ENCODE measurements around the gene CENPU. TPM values are rescaled to one million over a fixed set of nuclear protein-coding genes. Genes with fewer than 3 reads are reported as not detected.

CENPU gene
- total RNA-seq, 2 donors from 2014 or later: 0.85 to 1.1 TPM

- Histone ChIP-seq H3K36me3 (no peaks in the 10 kb centered on the region), H3K9me3 (no peaks in the 10 kb centered on the region), H3K27ac (no peak overlapping the region), H3K4me1 (peaks cover 0 to 4% of the 10 kb centered on the region in 2 donors), H3K27me3 (no peaks in the 10 kb centered on the region), H3K4me3 (no peak overlapping the region)
- DNase-seq (ENCODE audit: low spot score): no peak
- TF ChIP-seq CTCF (IDR thresholded peaks at IDR 0.05): no peak
These were observed 40.8 kb downstream of the CENPU start for GRCh38 chr4:184693056-184693455.

- DNase-seq (ENCODE audit: low spot score): no peak
- no peak for TF ChIP-seq CTCF (IDR thresholded peaks at IDR 0.05)
- H3K27ac ChIP-seq: no peak overlapping the region
- H3K9me3 ChIP-seq: no peaks in the 10 kb centered on the region
- peaks cover 0 to 6% of the 10 kb centered on the region in 2 donors for H3K4me1 ChIP-seq
- no peak overlapping the region for H3K4me3 ChIP-seq
- no peaks in the 10 kb centered on the region for H3K36me3 ChIP-seq
- no peaks in the 10 kb centered on the region for H3K27me3 ChIP-seq
These were observed 44.2 kb downstream of the CENPU start for GRCh38 chr4:184689681-184690080.

GRCh38 chr4:184688447-184688846 lies 45.4 kb downstream of the CENPU start:
- Histone ChIP-seq H3K27me3 (no peaks in the 10 kb centered on the region), H3K27ac (no peak overlapping the region), H3K4me1 (peaks cover 0 to 9% of the 10 kb centered on the region in 2 donors), H3K36me3 (no peaks in the 10 kb centered on the region), H3K9me3 (no peaks in the 10 kb centered on the region), H3K4me3 (no peak overlapping the region)
- TF ChIP-seq CTCF (IDR thresholded peaks at IDR 0.05): no peak
- no peak for DNase-seq (ENCODE audit: low spot score)

- H3K4me3 ChIP-seq: no peak overlapping the region
- DNase-seq (ENCODE audit: low spot score): no peak
- no peaks in the 10 kb centered on the region for H3K9me3 ChIP-seq
- no peaks in the 10 kb centered on the region for H3K36me3 ChIP-seq
- H3K27ac ChIP-seq: no peak overlapping the region
- no peak for TF ChIP-seq CTCF (IDR thresholded peaks at IDR 0.05)
- peaks cover 0 to 9% of the 10 kb centered on the region in 2 donors for H3K4me1 ChIP-seq
- H3K27me3 ChIP-seq: no peaks in the 10 kb centered on the region
These were observed 45.9 kb downstream of the CENPU start for GRCh38 chr4:184688005-184688404.

- peaks cover 0 to 9% of the 10 kb centered on the region in 2 donors for H3K4me1 ChIP-seq
- TF ChIP-seq CTCF (IDR thresholded peaks at IDR 0.05): no peak
- no peaks in the 10 kb centered on the region for H3K9me3 ChIP-seq
- no peaks in the 10 kb centered on the region for H3K27me3 ChIP-seq
- no peak for DNase-seq (ENCODE audit: low spot score)
- H3K27ac ChIP-seq: peak overlapping the region; percentile 5 to 15
- H3K4me3 ChIP-seq: no peak overlapping the region
- no peaks in the 10 kb centered on the region for H3K36me3 ChIP-seq
These were observed 49.3 kb downstream of the CENPU start for GRCh38 chr4:184684491-184685189.

- no peaks in the 10 kb centered on the region for H3K27me3 ChIP-seq
- DNase-seq (ENCODE audit: low spot score): no peak
- H3K36me3 ChIP-seq: no peaks in the 10 kb centered on the region
These were observed 52.0 kb downstream of the CENPU start for GRCh38 chr4:184681916-184682315.

More at GRCh38 chr4:184681916-184682315, 52.0 kb downstream of the CENPU start:
- no peak for TF ChIP-seq CTCF (IDR thresholded peaks at IDR 0.05)
- Histone ChIP-seq H3K9me3 (no peaks in the 10 kb centered on the region), H3K27ac (no peak overlapping the region), H3K4me1 (peaks cover 0 to 9% of the 10 kb centered on the region in 2 donors), H3K4me3 (no peak overlapping the region)

All from right atrium auricular region (tissue), 2 donors.